ENCODE measurements around the gene KLHL26. TPM values are rescaled to one million over a fixed set of nuclear protein-coding genes. Genes with fewer than 3 reads are reported as not detected.

Gene KLHL26
- total and polyA plus RNA-seq, 9 of the 15 experiments (the other 6 are each of a cell fraction or from before 2014, with no cell fraction given) = 0.13 to 13.3 (median 1.4) TPM

DNA sequence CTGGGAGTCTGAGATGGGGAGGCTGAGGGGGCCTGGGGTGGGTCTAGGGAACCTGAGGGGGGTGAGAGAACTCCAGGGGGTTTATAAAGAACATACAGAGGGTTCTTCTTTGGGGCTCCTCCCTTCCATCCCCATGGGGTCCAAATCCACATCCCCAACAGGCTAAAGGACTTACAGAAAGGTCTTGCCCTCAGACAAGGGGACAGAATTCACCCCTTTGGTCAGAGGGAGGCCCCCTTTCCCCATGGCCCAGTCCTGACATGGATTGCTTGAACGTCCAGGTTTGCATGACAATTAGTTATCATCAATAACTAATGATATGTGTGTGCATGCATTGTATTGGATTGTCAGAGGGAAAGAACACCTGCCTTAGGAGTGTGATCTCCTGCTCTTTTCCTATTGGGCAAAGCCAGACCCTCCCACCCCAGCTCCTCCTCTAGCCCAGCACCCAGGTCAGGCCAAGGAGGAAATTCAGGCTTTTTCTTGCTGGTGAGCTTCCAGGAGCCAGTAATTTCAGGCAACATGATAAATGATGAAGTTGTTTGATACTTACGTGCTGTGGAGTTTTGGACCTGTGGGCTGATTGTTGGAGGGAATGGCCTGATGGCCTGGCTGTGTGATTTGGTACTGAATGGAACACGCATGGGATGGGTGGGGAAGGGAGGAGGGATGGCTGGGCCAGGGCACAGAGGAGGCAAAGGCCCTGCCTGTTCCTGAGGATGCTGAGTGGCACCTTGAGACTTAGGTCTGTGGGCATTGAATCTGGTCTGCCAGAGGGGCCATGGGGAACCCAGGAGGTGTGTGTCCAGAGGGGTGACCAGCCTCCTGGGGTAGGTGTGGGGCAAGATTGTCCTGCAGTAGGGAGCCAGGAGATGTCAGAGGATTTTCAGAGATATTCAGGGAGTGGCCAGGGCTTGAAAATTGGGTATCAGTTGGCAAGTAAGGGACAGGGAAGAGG is 1.1 kb downstream of the KLHL26 start:
- TF ChIP-seq FOXK1 (CRISPR knock-in tag; IDR thresholded peaks at IDR 0.05; ENCODE audit: borderline replicate concordance) = 0 out of 2 replicates have a peak, but pooled peaks have one; percentile 42
- TF ChIP-seq ZNF134 (CRISPR knock-in tag; conservative IDR thresholded peaks at IDR 0.05) = no peak
- TF ChIP-seq FOXA1 (IDR thresholded peaks at IDR 0.05; ENCODE audit: borderline replicate concordance) = no peak
- peak; percentile 28; the same call in 1 of the 2 replicates for TF ChIP-seq RBFOX2 (IDR thresholded peaks at IDR 0.05; ENCODE audit: low read depth, low read length)
- TF ChIP-seq, protein P1, sequence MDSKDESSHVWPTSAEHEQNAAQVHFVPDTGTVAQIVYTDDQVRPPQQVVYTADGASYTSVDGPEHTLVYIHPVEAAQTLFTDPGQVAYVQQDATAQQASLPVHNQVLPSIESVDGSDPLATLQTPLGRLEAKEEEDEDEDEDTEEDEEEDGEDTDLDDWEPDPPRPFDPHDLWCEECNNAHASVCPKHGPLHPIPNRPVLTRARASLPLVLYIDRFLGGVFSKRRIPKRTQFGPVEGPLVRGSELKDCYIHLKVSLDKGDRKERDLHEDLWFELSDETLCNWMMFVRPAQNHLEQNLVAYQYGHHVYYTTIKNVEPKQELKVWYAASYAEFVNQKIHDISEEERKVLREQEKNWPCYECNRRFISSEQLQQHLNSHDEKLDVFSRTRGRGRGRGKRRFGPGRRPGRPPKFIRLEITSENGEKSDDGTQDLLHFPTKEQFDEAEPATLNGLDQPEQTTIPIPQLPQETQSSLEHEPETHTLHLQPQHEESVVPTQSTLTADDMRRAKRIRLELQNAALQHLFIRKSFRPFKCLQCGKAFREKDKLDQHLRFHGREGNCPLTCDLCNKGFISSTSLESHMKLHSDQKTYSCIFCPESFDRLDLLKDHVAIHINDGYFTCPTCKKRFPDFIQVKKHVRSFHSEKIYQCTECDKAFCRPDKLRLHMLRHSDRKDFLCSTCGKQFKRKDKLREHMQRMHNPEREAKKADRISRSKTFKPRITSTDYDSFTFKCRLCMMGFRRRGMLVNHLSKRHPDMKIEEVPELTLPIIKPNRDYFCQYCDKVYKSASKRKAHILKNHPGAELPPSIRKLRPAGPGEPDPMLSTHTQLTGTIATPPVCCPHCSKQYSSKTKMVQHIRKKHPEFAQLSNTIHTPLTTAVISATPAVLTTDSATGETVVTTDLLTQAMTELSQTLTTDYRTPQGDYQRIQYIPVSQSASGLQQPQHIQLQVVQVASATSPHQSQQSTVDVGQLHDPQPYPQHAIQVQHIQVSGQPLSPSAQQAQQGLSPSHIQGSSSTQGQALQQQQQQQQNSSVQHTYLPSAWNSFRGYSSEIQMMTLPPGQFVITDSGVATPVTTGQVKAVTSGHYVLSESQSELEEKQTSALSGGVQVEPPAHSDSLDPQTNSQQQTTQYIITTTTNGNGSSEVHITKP (IDR thresholded peaks at IDR 0.05; ENCODE audit: partially characterized antibody) = peak; percentile 90
- TF ChIP-seq, protein P2, sequence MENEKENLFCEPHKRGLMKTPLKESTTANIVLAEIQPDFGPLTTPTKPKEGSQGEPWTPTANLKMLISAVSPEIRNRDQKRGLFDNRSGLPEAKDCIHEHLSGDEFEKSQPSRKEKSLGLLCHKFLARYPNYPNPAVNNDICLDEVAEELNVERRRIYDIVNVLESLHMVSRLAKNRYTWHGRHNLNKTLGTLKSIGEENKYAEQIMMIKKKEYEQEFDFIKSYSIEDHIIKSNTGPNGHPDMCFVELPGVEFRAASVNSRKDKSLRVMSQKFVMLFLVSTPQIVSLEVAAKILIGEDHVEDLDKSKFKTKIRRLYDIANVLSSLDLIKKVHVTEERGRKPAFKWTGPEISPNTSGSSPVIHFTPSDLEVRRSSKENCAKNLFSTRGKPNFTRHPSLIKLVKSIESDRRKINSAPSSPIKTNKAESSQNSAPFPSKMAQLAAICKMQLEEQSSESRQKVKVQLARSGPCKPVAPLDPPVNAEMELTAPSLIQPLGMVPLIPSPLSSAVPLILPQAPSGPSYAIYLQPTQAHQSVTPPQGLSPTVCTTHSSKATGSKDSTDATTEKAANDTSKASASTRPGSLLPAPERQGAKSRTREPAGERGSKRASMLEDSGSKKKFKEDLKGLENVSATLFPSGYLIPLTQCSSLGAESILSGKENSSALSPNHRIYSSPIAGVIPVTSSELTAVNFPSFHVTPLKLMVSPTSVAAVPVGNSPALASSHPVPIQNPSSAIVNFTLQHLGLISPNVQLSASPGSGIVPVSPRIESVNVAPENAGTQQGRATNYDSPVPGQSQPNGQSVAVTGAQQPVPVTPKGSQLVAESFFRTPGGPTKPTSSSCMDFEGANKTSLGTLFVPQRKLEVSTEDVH (IDR thresholded peaks at IDR 0.05; ENCODE audit: low read depth, partially characterized antibody) = no peak
- TF ChIP-seq ZNF12 (CRISPR knock-in tag; IDR thresholded peaks at IDR 0.05) = no peak
- peak; percentile 82 for FAIRE-seq
- ChIA-PET CTCF (ENCODE audit: low intra/inter-chr PET ratio) (no interaction called here), POLR2A (interaction anchor here (0.8 to 1.0 kb wide), 2 partner anchors 9 to 11 kb away, joined by 3 to 4 read pairs; no protein-coding TSS in a partner anchor)
- 37% methylated on average over 3 of the region's 3 CpGs for WGBS (ENCODE audit: insufficient coverage, low coverage, missing lambda C conversion rate)
- no peaks in the 10 kb centered on the region for H3K9me1 ChIP-seq (ENCODE audit: control insufficient read depth, insufficient read depth, low read length)
- 0 out of 3 replicates have a peak overlapping the region, but pooled peaks have one; percentile 82 for H3K27ac ChIP-seq (ENCODE audit: extremely low read depth, low read depth, low read length)
- peak overlapping the region; percentile 100 for H3K4me3 ChIP-seq
- peaks cover 10 to 16% of the 10 kb centered on the region in 2 experiments; a peak in 4 of 5 replicates for H3K27me3 ChIP-seq (ENCODE audit: control insufficient read depth in 2 of 2, insufficient read depth in 2 of 2, low read length in 2 of 2)
- H3K4me2 ChIP-seq (ENCODE audit: insufficient read depth, low read length) = peak overlapping the region; percentile 82
- H2AFZ ChIP-seq (ENCODE audit: low read depth, low read length) = no peak overlapping the region
- peaks cover 4 to 25% of the 10 kb centered on the region in 2 experiments; a peak in 4 of 5 replicates for H3K4me1 ChIP-seq (replicated peaks in 1 of 2; ENCODE audit: control insufficient read depth in 2 of 2, insufficient read depth in 2 of 2, low read length in 2 of 2)
- peaks cover 24% of the 10 kb centered on the region for H3K79me2 ChIP-seq (ENCODE audit: control insufficient read depth, insufficient read depth, low read length)
- H3K9ac ChIP-seq (ENCODE audit: insufficient read depth in 1 of 2, low read depth in 2 of 2, low read length in 2 of 2) = peak overlapping the region in 1 of 2 experiments; percentile 98; a peak in 2 of 4 replicates
- no peaks in the 10 kb centered on the region for H3K36me3 ChIP-seq (ENCODE audit: control insufficient read depth, insufficient read depth, low read length)
- intact Hi-C loops (cut with micrococcal nuclease) = loop anchor here (5.0 kb wide), 2 partner anchors 46 to 194 kb away; partner anchors contain the start of gene UPF1
- H3K9me3 ChIP-seq (replicated peaks; ENCODE audit: control insufficient read depth, insufficient read depth, low read depth, low read length) = no peaks in the 10 kb centered on the region
- peak in 3 of 4 experiments; percentile 37 to 56 (median 44) for DNase-seq (ENCODE audit: extremely low read depth in 1 of 4, low spot score in 3 of 4)
- TSS peak; percentile 41 for BruUV-seq (replicated peaks)
- in situ Hi-C loops (cut with MboI) = no loop called here
- 0 out of 2 replicates have a peak, but pooled peaks cover 3% of the 10 kb centered on the region for H4K20me1 ChIP-seq (replicated peaks; ENCODE audit: control insufficient read depth, insufficient read depth, low read length)
- no peak for ATAC-seq
